NK-92 (cell line): ENCODE results near the gene OPRL1.

Source experiments
- DNase-seq: peaks from one replicate; lab custom pipeline; 2025; ENCODE audit not compliant: unreplicated experiment; lab: John Stamatoyannopoulos, UW

Gene OPRL1

GRCh38 chr20:64139199-64140060 lies 59.5 kb downstream of the OPRL1 start:
- DNase-seq: no peak

- DNase-seq: no peak
These were observed 60.4 kb downstream of the OPRL1 start for GRCh38 chr20:64140061-64140931.

- DNase-seq: no peak
These were observed 61.1 kb downstream of the OPRL1 start for GRCh38 chr20:64140956-64141355.

- DNase-seq: no peak
These were observed 62.7 kb downstream of the OPRL1 start for GRCh38 chr20:64142590-64142989.

GRCh38 chr20:64143018-64143801 lies 63.3 kb downstream of the OPRL1 start:
- DNase-seq: no peak

- DNase-seq: no peak
These were observed 64.4 kb downstream of the OPRL1 start for GRCh38 chr20:64144144-64144912.

- no peak for DNase-seq
These were observed 65.8 kb downstream of the OPRL1 start for GRCh38 chr20:64145458-64146300.

- no peak for DNase-seq
These were observed 66.5 kb downstream of the OPRL1 start for GRCh38 chr20:64146301-64146935.

- DNase-seq: no peak
These were observed 67.1 kb downstream of the OPRL1 start for GRCh38 chr20:64146936-64147477.

- DNase-seq: no peak
These were observed 68.7 kb downstream of the OPRL1 start for GRCh38 chr20:64148581-64148980.

- DNase-seq: no peak
These were observed 69.3 kb downstream of the OPRL1 start for GRCh38 chr20:64149141-64149540.

GRCh38 chr20:64149809-64150560 lies 70.1 kb downstream of the OPRL1 start:
- no peak for DNase-seq
